Nephron (organoid): ENCODE results near the gene ADAMTSL1.
A peak's percentile ranks its signal among the peaks of the same experiment; 100 is the strongest.

Source experiments
- H3K27ac Mint-ChIP-seq, 3 experiments: 2 replicates each; pipeline ENCODE4 v1.8.0; 2020; ENCODE audit warnings: mixed read lengths in 3 of 3, mild to moderate bottlenecking in 2 of 3, moderate library complexity in 1 of 3
- H3K27me3 Mint-ChIP-seq: 2 replicates; pipeline ENCODE4 v1.8.0; 2021; ENCODE audit warnings: low read depth, mild to moderate bottlenecking, moderate library complexity, mixed read lengths
- H3K36me3 Mint-ChIP-seq: 2 replicates; pipeline ENCODE4 v1.8.0; 2020; ENCODE audit warnings: low read depth, mixed read lengths
- H3K4me1 Mint-ChIP-seq: 2 replicates; pipeline ENCODE4 v1.8.0; 2020; ENCODE audit warnings: mixed read lengths
- H3K4me3 Mint-ChIP-seq, 3 experiments: 2 replicates each; pipeline ENCODE4 v1.8.0; 2020; ENCODE audit warnings: mild to moderate bottlenecking in 3 of 3, mixed read lengths in 3 of 3, moderate library complexity in 2 of 3
- H3K9me3 Mint-ChIP-seq: 2 replicates; pipeline ENCODE4 v1.8.0; 2020; ENCODE audit warnings: mixed read lengths
- CTCF ChIP-seq, 3 experiments: fragments of 200-600 bp; sonication (generic); IDR thresholded peaks; one replicate each; pipeline ENCODE4 v1.5.0; 2021; ENCODE audit warnings: antibody characterized with exemption in 3 of 3; ENCODE audit not compliant: unreplicated experiment in 3 of 3

The ADAMTSL1 gene

DNA sequence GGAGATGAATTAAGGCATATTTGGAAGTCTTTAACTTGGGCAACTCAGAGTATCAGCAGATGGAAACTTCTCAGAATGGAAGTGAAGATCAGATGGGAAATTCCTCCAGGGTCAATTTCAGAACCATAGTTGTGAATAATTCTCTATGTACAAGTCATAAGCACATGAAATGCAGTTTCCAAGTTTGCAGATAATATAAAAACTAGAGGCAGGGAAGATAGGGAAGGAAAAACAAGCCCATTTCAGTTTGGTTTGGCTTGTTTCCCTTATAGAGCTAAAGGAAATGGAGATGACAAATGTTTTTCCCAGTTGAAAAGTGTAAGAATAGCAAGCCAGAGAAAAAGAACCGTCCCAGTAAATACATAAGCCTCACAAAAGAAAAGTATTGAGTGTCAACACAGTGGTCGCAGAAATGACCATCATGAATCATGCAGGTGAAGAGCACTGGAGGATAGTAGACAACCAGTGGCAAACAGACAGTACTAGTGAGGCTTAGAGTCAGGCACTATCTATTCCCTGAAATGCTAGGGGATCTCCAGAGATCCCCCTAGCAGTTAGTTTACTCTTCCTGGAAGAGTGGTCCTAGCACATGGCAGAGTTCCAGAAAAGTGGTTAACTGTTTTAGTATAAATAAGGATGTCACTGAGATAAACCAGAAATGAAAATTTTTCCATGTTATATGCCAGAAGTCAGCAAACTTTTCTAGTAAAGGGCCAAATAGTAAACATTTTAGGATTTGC is 313.1 kb downstream of the ADAMTSL1 start:
- Mint-ChIP-seq H3K4me3 (no peak overlapping the region), H3K36me3 (no peaks in the 10 kb centered on the region), H3K4me1 (peaks cover 23% of the 10 kb centered on the region), H3K27ac (peak overlapping the region; percentile 75 to 86 (median 81)), H3K27me3 (no peaks in the 10 kb centered on the region), H3K9me3 (no peaks in the 10 kb centered on the region)
- TF ChIP-seq CTCF (IDR thresholded peaks at IDR 0.05; ENCODE audit: unreplicated experiment in 3 of 3) = no peak

- Mint-ChIP-seq H3K36me3 (peaks cover 3% of the 10 kb centered on the region), H3K27me3 (no peaks in the 10 kb centered on the region), H3K4me3 (no peak overlapping the region), H3K27ac (peak overlapping the region in 2 of 3 experiments; percentile 75 to 86), H3K4me1 (peaks cover 23% of the 10 kb centered on the region), H3K9me3 (no peaks in the 10 kb centered on the region)
- no peak for TF ChIP-seq CTCF (IDR thresholded peaks at IDR 0.05; ENCODE audit: unreplicated experiment in 3 of 3)
Observed at GRCh38 chr9:18788256-18788655, 314.3 kb downstream of the ADAMTSL1 start.

DNA sequence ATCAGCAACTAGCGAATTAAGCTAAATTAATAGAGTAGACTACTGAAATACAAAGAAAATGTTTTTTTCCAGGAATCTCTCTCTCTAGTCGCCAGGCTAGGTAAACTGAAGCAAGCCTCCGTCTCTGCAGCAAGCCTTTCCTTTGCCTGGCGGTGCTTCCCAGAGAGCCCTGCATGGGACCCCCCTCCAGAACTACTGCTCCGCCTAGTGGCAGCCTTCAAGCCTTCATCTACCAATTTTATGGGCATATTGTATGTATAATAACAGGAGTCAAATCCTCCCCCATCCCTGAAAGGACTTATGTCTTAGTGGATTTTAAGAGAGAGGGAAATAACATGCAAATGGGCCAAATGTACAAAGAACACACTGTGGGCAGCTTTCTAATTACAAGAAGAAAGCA is 317.1 kb downstream of the ADAMTSL1 start:
- Mint-ChIP-seq H3K27ac (peak overlapping the region in 2 of 3 experiments; percentile 37 to 53), H3K4me3 (no peak overlapping the region), H3K36me3 (peaks cover 12% of the 10 kb centered on the region), H3K9me3 (no peaks in the 10 kb centered on the region), H3K27me3 (no peaks in the 10 kb centered on the region), H3K4me1 (peaks cover 23% of the 10 kb centered on the region)
- TF ChIP-seq CTCF (IDR thresholded peaks at IDR 0.05; ENCODE audit: unreplicated experiment in 3 of 3) = peak; percentile 41 to 63 (median 48)

- TF ChIP-seq CTCF (IDR thresholded peaks at IDR 0.05; ENCODE audit: unreplicated experiment in 3 of 3) = no peak
- Mint-ChIP-seq H3K27me3 (no peaks in the 10 kb centered on the region), H3K27ac (no peak overlapping the region), H3K36me3 (peaks cover 15% of the 10 kb centered on the region), H3K4me3 (no peak overlapping the region), H3K9me3 (no peaks in the 10 kb centered on the region), H3K4me1 (peaks cover 19% of the 10 kb centered on the region)
Observed at GRCh38 chr9:18793122-18793521, 319.2 kb downstream of the ADAMTSL1 start.

DNA sequence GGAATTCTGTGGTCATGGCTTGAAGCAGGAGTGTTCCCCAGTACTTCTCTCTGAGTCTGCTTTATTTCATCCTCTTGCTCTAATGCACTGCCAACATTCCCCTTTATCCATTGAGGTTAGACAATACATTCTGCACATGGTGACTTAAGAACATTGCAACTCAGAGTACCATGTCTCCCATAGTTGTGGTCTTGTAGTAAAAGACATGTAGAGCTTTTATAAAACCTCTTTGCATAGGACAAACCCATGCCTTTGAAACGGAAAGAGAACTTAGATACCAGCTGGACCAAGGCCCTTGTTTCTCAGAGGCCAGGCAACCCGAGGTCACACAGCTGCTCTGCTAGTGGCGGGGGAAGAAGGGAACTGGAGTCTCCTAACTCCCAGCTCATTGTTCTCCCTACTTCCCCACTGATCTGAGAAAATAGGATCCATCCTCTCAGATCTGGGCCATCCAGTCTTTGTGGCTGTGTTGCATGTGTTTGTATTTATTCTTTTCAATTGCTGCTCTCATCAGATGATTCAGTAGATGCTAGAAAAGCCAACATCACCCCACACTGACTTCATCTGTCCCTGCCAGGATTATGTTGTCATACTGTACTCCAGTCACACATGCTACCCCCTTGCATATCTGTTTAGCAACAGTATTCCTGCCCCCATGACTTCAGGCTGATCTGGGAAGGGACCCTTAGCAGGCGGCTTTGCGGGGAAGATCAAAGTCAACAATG is 322.2 kb downstream of the ADAMTSL1 start:
- H3K4me1 Mint-ChIP-seq = peaks cover 16% of the 10 kb centered on the region
- H3K27me3 Mint-ChIP-seq = no peaks in the 10 kb centered on the region
- H3K27ac Mint-ChIP-seq = peak overlapping the region in 2 of 3 experiments; percentile 13 to 40
- H3K9me3 Mint-ChIP-seq = no peaks in the 10 kb centered on the region
- no peak overlapping the region for H3K4me3 Mint-ChIP-seq
- no peak for TF ChIP-seq CTCF (IDR thresholded peaks at IDR 0.05; ENCODE audit: unreplicated experiment in 3 of 3)
- H3K36me3 Mint-ChIP-seq = peaks cover 18% of the 10 kb centered on the region
